Common myeloid progenitor, CD34-positive (primary cell): ENCODE results near the gene BACH1.

Source experiments
- CTCF ChIA-PET: fragments of 350-600 bp; sonication (Branson Sonifier 250); formaldehyde crosslinking; loops from one replicate; lab custom pipeline; 2021; ENCODE audit warnings: antibody characterized with exemption; lab: Charles Lee
- POLR2A ChIA-PET: fragments of 350-600 bp; sonication (Branson Sonifier 250); formaldehyde crosslinking; loops from one replicate; lab custom pipeline; 2021; ENCODE audit warnings: antibody characterized with exemption; lab: Charles Lee
- DNase-seq, 3 donors: peaks; one replicate each; pipeline versions ENCODE4 v3.0.0 to v3.0.0-alpha.2; 2013
- H3K27ac ChIP-seq, 2 experiments: 1 replicate in 1 of 2; 2 replicates in 1 of 2; pipeline ENCODE4 v1.7.0; 2013; ENCODE audit warnings: inconsistent platforms in 2 of 2, low read length in 2 of 2, mild to moderate bottlenecking in 2 of 2, low read depth in 1 of 2, moderate library complexity in 1 of 2; ENCODE audit not compliant: severe bottlenecking in 2 of 2, insufficient read depth in 1 of 2, poor library complexity in 1 of 2
- H3K27me3 ChIP-seq, 5 experiments: replicated peaks in 2 of 5; 1 replicate in 3 of 5; 2 replicates in 2 of 5; pipeline versions ENCODE4 v1.6.1 to v1.7.0; 2013; ENCODE audit warnings: low read length in 4 of 5, mild to moderate bottlenecking in 2 of 5, moderate library complexity in 2 of 5, inconsistent platforms in 1 of 5; ENCODE audit not compliant: insufficient read depth in 5 of 5, control insufficient read depth in 4 of 5
- H3K36me3 ChIP-seq, 4 experiments: 1 replicate in 2 of 4; 2 replicates in 2 of 4; pipeline versions ENCODE4 v1.6.1 to v1.7.0; 2013; ENCODE audit warnings: low read length in 3 of 4, control low read depth in 1 of 4, mild to moderate bottlenecking in 1 of 4; ENCODE audit not compliant: control insufficient read depth in 4 of 4, insufficient read depth in 4 of 4
- H3K4me1 ChIP-seq, 4 experiments: 1 replicate in 3 of 4; 2 replicates in 1 of 4; pipeline versions ENCODE4 v1.6.1 to v1.7.1; 2013; ENCODE audit warnings: low read length in 3 of 4, mild to moderate bottlenecking in 3 of 4, control low read depth in 1 of 4, inconsistent platforms in 1 of 4, moderate library complexity in 1 of 4; ENCODE audit not compliant: control insufficient read depth in 4 of 4, insufficient read depth in 4 of 4; ENCODE audit errors: control extremely low read depth in 1 of 4
- H3K4me3 ChIP-seq, 7 experiments: 1 replicate in 4 of 7; 2 replicates in 3 of 7; pipeline versions ENCODE4 v1.5.1 to v1.7.0; 2013; ENCODE audit warnings: mild to moderate bottlenecking in 7 of 7, low read length in 6 of 7, moderate library complexity in 6 of 7, inconsistent platforms in 2 of 7, low read depth in 2 of 7, control low read depth in 1 of 7; ENCODE audit not compliant: insufficient read depth in 4 of 7, control insufficient read depth in 1 of 7; ENCODE audit errors: extremely low read depth in 1 of 7
- H3K9me3 ChIP-seq, 5 experiments: 1 replicate in 4 of 5; 2 replicates in 1 of 5; pipeline versions ENCODE4 v1.6.1 to v1.7.1; 2013; ENCODE audit warnings: low read length in 4 of 5, mild to moderate bottlenecking in 2 of 5, inconsistent platforms in 1 of 5, low read depth in 1 of 5, moderate library complexity in 1 of 5; ENCODE audit not compliant: control insufficient read depth in 4 of 5, insufficient read depth in 2 of 5; ENCODE audit errors: control extremely low read depth in 1 of 5
- WGBS: methylation state at CpG from one replicate; pipeline ENCODE4 v1.1.5; 2013; ENCODE audit not compliant: insufficient coverage; 5-methylcytosine and 5-hydroxymethylcytosine counted together

BACH1 gene

GRCh38 chr21:29309703-29310102, 11.0 kb downstream of the BACH1 start:
- WGBS: 71% methylated on average over 1 of the region's 2 CpGs
- CTCF ChIA-PET: interaction anchor here (1.2 kb wide), 1 partner anchor 11 kb away, joined by 3 read pairs; the partner anchor contains the start of gene BACH1
- Histone ChIP-seq H3K27me3 (no peaks in the 10 kb centered on the region), H3K27ac (no peak overlapping the region), H3K4me1 (peaks cover 2 to 30% (median 18%) of the 10 kb centered on the region in 4 experiments), H3K36me3 (peaks cover 6 to 12% (median 7%) of the 10 kb centered on the region in 4 experiments), H3K9me3 (peaks cover 0 to 1% (median 0%) of the 10 kb centered on the region in 5 experiments), H3K4me3 (no peak overlapping the region)
- DNase-seq: no peak
- POLR2A ChIA-PET: no interaction called here

GRCh38 chr21:29311802-29312201, 13.1 kb downstream of the BACH1 start:
- H3K4me3 ChIP-seq: no peak overlapping the region
- H3K9me3 ChIP-seq: peaks cover 0 to 1% (median 0%) of the 10 kb centered on the region in 5 experiments
- no peaks in the 10 kb centered on the region for H3K27me3 ChIP-seq
- CTCF ChIA-PET: interaction anchor here (1.1 kb wide), 1 partner anchor 37 kb away, joined by 3 read pairs; no protein-coding TSS in a partner anchor
- no peak overlapping the region for H3K27ac ChIP-seq
- H3K4me1 ChIP-seq: peaks cover 10 to 39% (median 21%) of the 10 kb centered on the region in 4 experiments
- WGBS: no CpG with 5 or more reads among the region's 2 CpGs
- POLR2A ChIA-PET: no interaction called here
- DNase-seq: no peak
- H3K36me3 ChIP-seq: peaks cover 4 to 9% (median 7%) of the 10 kb centered on the region in 4 experiments

- POLR2A ChIA-PET: interaction anchor here (0.6 kb wide), 1 partner anchor 8 kb away, joined by 3 read pairs; no protein-coding TSS in a partner anchor
- DNase-seq: no peak
- CTCF ChIA-PET: interaction anchor here (1.3 kb wide), 1 partner anchor 10 kb away, joined by 4 read pairs; no protein-coding TSS in a partner anchor
- Histone ChIP-seq H3K9me3 (peaks cover 0 to 1% (median 0%) of the 10 kb centered on the region in 5 experiments), H3K4me3 (no peak overlapping the region), H3K27me3 (no peaks in the 10 kb centered on the region), H3K36me3 (peaks cover 4 to 9% (median 7%) of the 10 kb centered on the region in 4 experiments), H3K27ac (no peak overlapping the region), H3K4me1 (peaks cover 4 to 42% (median 24%) of the 10 kb centered on the region in 4 experiments)
- WGBS: 84% methylated on average over 7 of the region's 7 CpGs
Observed at GRCh38 chr21:29312981-29313380, 14.3 kb downstream of the BACH1 start.

- Histone ChIP-seq H3K27ac (no peak overlapping the region), H3K36me3 (peaks cover 4 to 13% (median 7%) of the 10 kb centered on the region in 4 experiments), H3K9me3 (peaks cover 0 to 2% (median 0%) of the 10 kb centered on the region in 5 experiments), H3K27me3 (no peaks in the 10 kb centered on the region), H3K4me3 (no peak overlapping the region), H3K4me1 (peaks cover 4 to 45% (median 26%) of the 10 kb centered on the region in 4 experiments)
- ChIA-PET POLR2A (interaction anchor here (0.7 to 1.0 kb wide), 2 partner anchors 10 to 174 kb away, joined by 3 read pairs; no protein-coding TSS in a partner anchor), CTCF (interaction anchor here (0.7 to 3.0 kb wide), 11 partner anchors 8 to 80 kb away, joined by 3 to 16 read pairs (median 4); partner anchors contain the start of gene BACH1)
- no peak for DNase-seq
- WGBS: no CpG with 5 or more reads among the region's 2 CpGs
Observed at GRCh38 chr21:29313662-29314408, 15.1 kb downstream of the BACH1 start.

- peaks cover 3 to 13% (median 6%) of the 10 kb centered on the region in 4 experiments for H3K36me3 ChIP-seq
- peaks cover 4 to 43% (median 25%) of the 10 kb centered on the region in 4 experiments for H3K4me1 ChIP-seq
- DNase-seq: no peak
- H3K27me3 ChIP-seq: no peaks in the 10 kb centered on the region
- ChIA-PET CTCF (interaction anchor here (1.0 to 3.0 kb wide), 7 partner anchors 13 to 81 kb away, joined by 3 to 16 read pairs (median 4); partner anchors contain the start of gene BACH1), POLR2A (interaction anchor here (1.0 kb wide), 1 partner anchor 15 kb away, joined by 3 read pairs; no protein-coding TSS in a partner anchor)
- no peak overlapping the region for H3K4me3 ChIP-seq
- H3K27ac ChIP-seq: peak overlapping the region in 1 of 2 experiments; percentile 64
- WGBS: no CpG with 5 or more reads among the region's 2 CpGs
- peaks cover 0 to 2% (median 0%) of the 10 kb centered on the region in 5 experiments for H3K9me3 ChIP-seq
Observed at GRCh38 chr21:29315131-29315749, 16.5 kb downstream of the BACH1 start.

GRCh38 chr21:29316029-29316742, 17.5 kb downstream of the BACH1 start:
- POLR2A ChIA-PET: interaction anchor here (1.0 kb wide), 1 partner anchor 16 kb away, joined by 3 read pairs; no protein-coding TSS in a partner anchor

More at GRCh38 chr21:29316029-29316742, 17.5 kb downstream of the BACH1 start:
- CTCF ChIA-PET: interaction anchor here (1.7 to 3.0 kb wide), 3 partner anchors 13 to 82 kb away, joined by 4 to 16 read pairs (median 12); partner anchors contain the start of gene BACH1
- H3K4me3 ChIP-seq: peak overlapping the region in 2 of 7 experiments; percentile 33 to 39
- WGBS: 53% methylated on average over 2 of the region's 3 CpGs
- DNase-seq: peak; percentile 38 to 66 (median 60)
- H3K4me1 ChIP-seq: peaks cover 4 to 43% (median 25%) of the 10 kb centered on the region in 4 experiments
- H3K27ac ChIP-seq: peak overlapping the region in 1 of 2 experiments; percentile 64
- peaks cover under 1 to 16% (median 4%) of the 10 kb centered on the region in 4 experiments for H3K36me3 ChIP-seq
- H3K27me3 ChIP-seq: no peaks in the 10 kb centered on the region
- H3K9me3 ChIP-seq: peaks cover 0 to 2% (median 0%) of the 10 kb centered on the region in 5 experiments
